Vagina (tissue), 2 donors: ENCODE data around the gene TEAD1. TPM values are rescaled to one million over a fixed set of nuclear protein-coding genes. Genes with fewer than 3 reads are reported as not detected.

Source experiments
- DNase-seq, 2 donors: peaks; one replicate each; pipeline ENCODE4 v3.0.0-alpha.2; 2017; ENCODE audit errors: extremely low spot score in 2 of 2
- H3K27ac ChIP-seq: fragments of 200-600 bp; sonication (generic); one replicate; pipeline ENCODE4 v1.5.1; 2019
- H3K27me3 ChIP-seq: fragments of 200-600 bp; sonication (generic); one replicate; pipeline ENCODE4 v1.5.1; 2019
- H3K36me3 ChIP-seq, 2 donors: fragments of 200-600 bp; sonication (generic); one replicate each; pipeline ENCODE4 v1.5.1; 2017 to 2019
- H3K4me1 ChIP-seq: fragments of 200-600 bp; sonication (generic); one replicate; pipeline ENCODE4 v1.5.1; 2019
- H3K4me3 ChIP-seq, 2 donors: fragments of 200-600 bp; sonication (generic); 1 replicate in 1 of 2; 2 replicates in 1 of 2; pipeline ENCODE4 v1.5.1; 2016 to 2019
- H3K9me3 ChIP-seq: fragments of 200-600 bp; sonication (generic); one replicate; pipeline ENCODE4 v1.5.1; 2019
- CTCF ChIP-seq, 3 experiments: fragments of 450-650 bp in 2 of 3; fragments of 200-600 bp in 1 of 3; sonication (generic) in 1 of 3; IDR thresholded peaks; one replicate each; pipeline ENCODE4 v1.5.1; 2017 to 2019; ENCODE audit warnings: antibody characterized with exemption in 3 of 3, mild to moderate bottlenecking in 2 of 3, moderate library complexity in 2 of 3
- POLR2A ChIP-seq, 2 donors: fragments of 450-650 bp; IDR thresholded peaks; one replicate each; pipeline ENCODE4 v1.6.1; 2017; ENCODE audit warnings: antibody characterized with exemption in 2 of 2, mild to moderate bottlenecking in 2 of 2, moderate library complexity in 2 of 2
- POLR2AphosphoS5 ChIP-seq, 2 donors: sonication (generic); formaldehyde crosslinking; IDR thresholded peaks; one replicate each; pipeline ENCODE4 v1.9.0; 2017; ENCODE audit warnings: antibody characterized with exemption in 2 of 2, mild to moderate bottlenecking in 2 of 2, low read depth in 1 of 2; ENCODE audit not compliant: insufficient read depth in 1 of 2
- intact Hi-C: fragments of 100-400 bp; cut with DNase I; formaldehyde crosslinking; loops from one replicate; pipeline ENCODE4 v1.15.1; 2023
- small RNA-seq: library from RNA; depleted of rRNA; stranded (forward); fragments of <200 nt; gene quantifications from one replicate; pipeline ENCODE3, GENCODE V24; 2016
- total RNA-seq: library from RNA; depleted of rRNA; stranded (reverse); fragments of >200 nt; gene quantifications from one replicate; pipeline ENCODE4 v1.2.3, GENCODE V29; 2016

TEAD1 gene
- total RNA-seq, 1 donor from 2014 or later = 50.3 TPM

- Histone ChIP-seq H3K27ac (no peak overlapping the region), H3K4me1 (peaks cover 1% of the 10 kb centered on the region), H3K9me3 (no peaks in the 10 kb centered on the region), H3K4me3 (no peak overlapping the region), H3K36me3 (no peaks in the 10 kb centered on the region), H3K27me3 (no peaks in the 10 kb centered on the region)
- no peak for DNase-seq
- TF ChIP-seq CTCF (IDR thresholded peaks at IDR 0.05) (no peak), POLR2AphosphoS5 (IDR thresholded peaks at IDR 0.05; ENCODE audit: insufficient read depth in 1 of 2, low read depth in 1 of 2) (no peak), POLR2A (IDR thresholded peaks at IDR 0.05) (no peak)
- intact Hi-C loops = no loop called here
Observed at GRCh38 chr11:12993626-12994025, 319.4 kb downstream of the TEAD1 start.

Small RNA genes lying within 50 kb of the gene (small RNA-seq; reads per million reads assigned to genes)
- not detected for gene RF00424
